SU-DHL-6 (cell line): Measurements from ENCODE around the gene RGS19.
"Not testable (repeated sequence)": the region's sequence is repeated elsewhere in the genome, so short reads cannot be mapped to it uniquely, and the experiment has no call there.

Source experiments
- H2AFZ ChIP-seq: fragments of 200-600 bp; sonication (generic); 2 replicates; pipeline ENCODE4 v1.6.1; 2014; ENCODE audit warnings: low read depth, mild to moderate bottlenecking, moderate library complexity, mixed read lengths, antibody characterized with exemption, low read length; ENCODE audit not compliant: severe bottlenecking
- H3F3A ChIP-seq: fragments of 200-600 bp; shearing (Covaris generic); 2 replicates; pipeline ENCODE4 v1.6.0; 2016; ENCODE audit warnings: antibody characterized with exemption, mild to moderate bottlenecking; ENCODE audit not compliant: insufficient read depth
- H3K27ac ChIP-seq: fragments of 200-600 bp; sonication (generic); 2 replicates; pipeline ENCODE4 v1.5.1; 2016; ENCODE audit warnings: low read depth, mild to moderate bottlenecking, low read length, moderate library complexity, mixed read lengths
- H3K27me3 ChIP-seq: fragments of 200-600 bp; sonication (generic), shearing (Covaris generic); 2 replicates; pipeline ENCODE4 v1.6.0; 2014; ENCODE audit warnings: mild to moderate bottlenecking, low read length
- H3K36me3 ChIP-seq: fragments of 200-600 bp; sonication (generic); 2 replicates; pipeline ENCODE4 v1.6.1; 2014; ENCODE audit warnings: mild to moderate bottlenecking, low read length, mixed read lengths
- H3K4me2 ChIP-seq: fragments of 300-600, 200-600 bp; shearing (Covaris generic), sonication (generic); 2 replicates; pipeline ENCODE4 v1.6.0; 2014; ENCODE audit warnings: low read length, low read depth, mild to moderate bottlenecking; ENCODE audit not compliant: poor library complexity, severe bottlenecking
- H3K4me3 ChIP-seq: fragments of 200-600 bp; sonication (generic); 2 replicates; pipeline ENCODE4 v1.5.1; 2014; ENCODE audit warnings: antibody characterized with exemption, low read length, mild to moderate bottlenecking, mixed read lengths; ENCODE audit not compliant: insufficient read depth, poor library complexity, severe bottlenecking
- H3K79me2 ChIP-seq: fragments of 200-600 bp; sonication (generic); 2 replicates; pipeline ENCODE4 v1.6.1; 2014; ENCODE audit warnings: mild to moderate bottlenecking, low read length, moderate library complexity; ENCODE audit not compliant: insufficient read depth
- H3K9ac ChIP-seq: fragments of 200-600 bp; sonication (generic); 2 replicates; pipeline ENCODE4 v1.7.0; 2014; ENCODE audit warnings: mild to moderate bottlenecking, low read length
- H3K9me2 ChIP-seq: fragments of 200-600 bp; sonication (generic); replicated peaks from 2 replicates; pipeline ENCODE4 v1.6.1; 2014; ENCODE audit warnings: low read length; ENCODE audit not compliant: insufficient read depth
- H3K9me3 ChIP-seq: fragments of 200-600 bp; sonication (generic); 2 replicates; pipeline ENCODE4 v1.6.1; 2014; ENCODE audit warnings: low read length, mixed read lengths; ENCODE audit not compliant: insufficient read depth
- H4K20me1 ChIP-seq: fragments of 200-600 bp; sonication (generic); 2 replicates; pipeline ENCODE4 v1.6.1; 2014; ENCODE audit warnings: low read depth, mild to moderate bottlenecking, antibody characterized with exemption, low read length, moderate library complexity, mixed read lengths
- EZH2phosphoT487 ChIP-seq: fragments of 200-600 bp; sonication (generic), shearing (Covaris generic); conservative IDR thresholded peaks from 2 replicates; pipeline ENCODE4 v1.6.1; 2018; ENCODE audit warnings: mild to moderate bottlenecking, antibody characterized with exemption, low read length, moderate library complexity, mixed read lengths
- TF ChIP-seq, protein P1 (sequence below): fragments of 200-600 bp; sonication (generic); IDR thresholded peaks from one replicate; pipeline ENCODE4 v1.5.1; 2017; ENCODE audit warnings: antibody characterized with exemption, mild to moderate bottlenecking, low read length, moderate library complexity; ENCODE audit not compliant: insufficient read depth, poor library complexity, severe bottlenecking

Gene RGS19

DNA sequence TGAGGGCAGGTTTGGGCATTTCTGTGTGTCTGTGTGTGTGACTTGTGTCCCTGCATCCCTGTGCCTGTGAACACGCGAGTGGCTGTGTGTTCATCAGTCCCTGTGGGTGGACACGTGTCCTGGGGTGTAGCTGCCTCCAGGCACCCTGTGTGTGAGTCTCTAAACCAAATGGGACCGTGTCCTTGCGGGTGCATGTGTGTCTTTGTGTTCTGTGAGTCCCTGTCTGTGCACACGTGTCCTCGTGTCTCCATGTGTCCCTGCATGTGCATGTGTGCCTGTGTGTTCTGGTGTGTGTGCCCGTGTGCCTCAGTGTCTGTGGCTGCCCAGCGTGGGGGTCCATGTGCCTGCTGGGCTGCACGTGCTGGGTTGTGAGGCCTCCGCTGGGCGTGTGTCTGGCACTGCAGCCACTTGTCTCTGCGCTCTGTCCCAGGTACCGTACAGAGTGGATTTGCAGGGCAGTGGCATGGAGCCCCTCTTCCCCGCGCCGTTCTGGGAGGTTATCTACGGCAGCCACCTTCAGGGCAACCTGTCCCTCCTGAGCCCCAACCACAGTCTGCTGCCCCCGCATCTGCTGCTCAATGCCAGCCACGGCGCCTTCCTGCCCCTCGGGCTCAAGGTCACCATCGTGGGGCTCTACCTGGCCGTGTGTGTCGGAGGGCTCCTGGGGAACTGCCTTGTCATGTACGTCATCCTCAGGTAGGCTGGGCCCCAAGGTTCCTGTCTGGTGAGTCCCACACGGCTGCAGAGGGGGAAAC is 13.1 kb upstream of the RGS19 start:
- Histone ChIP-seq H3F3A (no peaks in the 10 kb centered on the region), H3K9me3 (no peaks in the 10 kb centered on the region), H3K9me2 (no peaks in the 10 kb centered on the region), H3K27ac (no peak overlapping the region), H3K36me3 (no peaks in the 10 kb centered on the region), H3K79me2 (no peaks in the 10 kb centered on the region), H4K20me1 (no peaks in the 10 kb centered on the region), H3K4me2 (no peak overlapping the region), H3K27me3 (no peaks in the 10 kb centered on the region), H3K4me3 (no peak overlapping the region), H2AFZ (no peak overlapping the region), H3K9ac (no peak overlapping the region)
- TF ChIP-seq, protein P1, sequence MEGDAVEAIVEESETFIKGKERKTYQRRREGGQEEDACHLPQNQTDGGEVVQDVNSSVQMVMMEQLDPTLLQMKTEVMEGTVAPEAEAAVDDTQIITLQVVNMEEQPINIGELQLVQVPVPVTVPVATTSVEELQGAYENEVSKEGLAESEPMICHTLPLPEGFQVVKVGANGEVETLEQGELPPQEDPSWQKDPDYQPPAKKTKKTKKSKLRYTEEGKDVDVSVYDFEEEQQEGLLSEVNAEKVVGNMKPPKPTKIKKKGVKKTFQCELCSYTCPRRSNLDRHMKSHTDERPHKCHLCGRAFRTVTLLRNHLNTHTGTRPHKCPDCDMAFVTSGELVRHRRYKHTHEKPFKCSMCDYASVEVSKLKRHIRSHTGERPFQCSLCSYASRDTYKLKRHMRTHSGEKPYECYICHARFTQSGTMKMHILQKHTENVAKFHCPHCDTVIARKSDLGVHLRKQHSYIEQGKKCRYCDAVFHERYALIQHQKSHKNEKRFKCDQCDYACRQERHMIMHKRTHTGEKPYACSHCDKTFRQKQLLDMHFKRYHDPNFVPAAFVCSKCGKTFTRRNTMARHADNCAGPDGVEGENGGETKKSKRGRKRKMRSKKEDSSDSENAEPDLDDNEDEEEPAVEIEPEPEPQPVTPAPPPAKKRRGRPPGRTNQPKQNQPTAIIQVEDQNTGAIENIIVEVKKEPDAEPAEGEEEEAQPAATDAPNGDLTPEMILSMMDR: no peak
- no peak for TF ChIP-seq EZH2phosphoT487

DNA sequence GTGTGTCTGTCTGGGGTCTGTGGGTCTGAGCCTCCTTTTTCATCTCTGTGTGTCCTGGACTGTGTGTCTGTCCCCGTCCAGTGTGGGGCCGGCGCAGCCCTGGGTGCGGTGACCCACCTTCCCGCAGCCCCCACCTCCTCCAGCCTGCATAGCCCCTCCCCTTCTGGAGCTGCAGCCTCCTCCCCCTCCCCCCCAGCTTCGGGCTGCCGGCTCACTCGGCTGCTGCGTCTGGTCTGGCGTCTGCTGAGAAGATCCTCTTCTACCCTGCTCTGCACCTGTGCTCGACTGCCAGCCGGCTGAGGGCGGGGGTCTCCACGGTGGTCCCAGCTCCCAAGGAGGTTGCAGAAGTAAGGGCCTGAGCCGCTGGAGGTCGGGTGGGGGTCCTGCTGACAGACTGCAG is 12.5 kb upstream of the RGS19 start:
- no peaks in the 10 kb centered on the region for H3K9me3 ChIP-seq
- H3K9me2 ChIP-seq: no peaks in the 10 kb centered on the region
- H3K27ac ChIP-seq: no peak overlapping the region
- no peaks in the 10 kb centered on the region for H3F3A ChIP-seq
- H3K4me3 ChIP-seq: no peak overlapping the region
- H4K20me1 ChIP-seq: no peaks in the 10 kb centered on the region
- H3K36me3 ChIP-seq: no peaks in the 10 kb centered on the region
- H3K4me2 ChIP-seq: no peak overlapping the region
- no peak overlapping the region for H2AFZ ChIP-seq
- no peak overlapping the region for H3K9ac ChIP-seq
- H3K79me2 ChIP-seq: no peaks in the 10 kb centered on the region
- no peaks in the 10 kb centered on the region for H3K27me3 ChIP-seq
- TF ChIP-seq, protein P1: no peak
- no peak for TF ChIP-seq EZH2phosphoT487

- Histone ChIP-seq H3K27me3 (no peaks in the 10 kb centered on the region), H3F3A (no peaks in the 10 kb centered on the region), H3K9me3 (no peaks in the 10 kb centered on the region), H2AFZ (no peak overlapping the region), H4K20me1 (no peaks in the 10 kb centered on the region), H3K79me2 (no peaks in the 10 kb centered on the region), H3K9ac (no peak overlapping the region), H3K4me3 (no peak overlapping the region), H3K36me3 (no peaks in the 10 kb centered on the region), H3K9me2 (no peaks in the 10 kb centered on the region), H3K4me2 (no peak overlapping the region), H3K27ac (no peak overlapping the region)
- no peak for TF ChIP-seq EZH2phosphoT487
Observed at GRCh38 chr20:64091340-64091739, 12.0 kb upstream of the RGS19 start.

- no peaks in the 10 kb centered on the region for H3K27me3 ChIP-seq
- TF ChIP-seq, protein P1: no peak
- no peak for TF ChIP-seq EZH2phosphoT487
- no peak overlapping the region for H3K4me3 ChIP-seq
- no peaks in the 10 kb centered on the region for H4K20me1 ChIP-seq
- H3K79me2 ChIP-seq: no peaks in the 10 kb centered on the region
- no peak overlapping the region for H3K9ac ChIP-seq
- H2AFZ ChIP-seq: no peak overlapping the region
- no peak overlapping the region for H3K4me2 ChIP-seq
- H3K9me3 ChIP-seq: no peaks in the 10 kb centered on the region
- H3K27ac ChIP-seq: no peak overlapping the region
- H3F3A ChIP-seq: no peaks in the 10 kb centered on the region
- no peaks in the 10 kb centered on the region for H3K9me2 ChIP-seq
- no peaks in the 10 kb centered on the region for H3K36me3 ChIP-seq
Observed at GRCh38 chr20:64090165-64090564, 10.8 kb upstream of the RGS19 start.

- H2AFZ ChIP-seq, H3K9ac ChIP-seq, H3K4me2 ChIP-seq, H3K36me3 ChIP-seq, H3K4me3 ChIP-seq, H3K79me2 ChIP-seq, H3K27ac ChIP-seq, H3K27me3 ChIP-seq, H3F3A ChIP-seq, H3K9me2 ChIP-seq, H3K9me3 ChIP-seq, H4K20me1 ChIP-seq: not testable (repeated sequence)
Observed at GRCh38 chr20:64088586-64088985, 9.3 kb upstream of the RGS19 start.
